Superior temporal gyrus (tissue), 1 donor: Measurements from ENCODE around the gene NOL11.
"Not testable (repeated sequence)": the region's sequence is repeated elsewhere in the genome, so short reads cannot be mapped to it uniquely, and the experiment has no call there.

Experiments
- DNase-seq: peaks from one replicate; pipeline ENCODE4 v3.0.0-alpha.2; 2016; ENCODE audit errors: extremely low spot score

NOL11 gene

GRCh38 chr17:67754001-67754400 lies 36.3 kb downstream of the NOL11 start:
- no peak for DNase-seq

- not testable (repeated sequence) for DNase-seq
Measured at GRCh38 chr17:67754686-67755085, 37.0 kb downstream of the NOL11 start.

- not testable (repeated sequence) for DNase-seq
Measured at GRCh38 chr17:67756766-67757165, 39.0 kb downstream of the NOL11 start.

- no peak for DNase-seq
Measured at GRCh38 chr17:67759355-67760171, 41.8 kb downstream of the NOL11 start.

- no peak for DNase-seq
Measured at GRCh38 chr17:67765623-67766022, 47.9 kb downstream of the NOL11 start.

- DNase-seq = no peak
Measured at GRCh38 chr17:67769231-67769630, 51.5 kb downstream of the NOL11 start.

GRCh38 chr17:67770539-67770938 lies 52.8 kb downstream of the NOL11 start:
- no peak for DNase-seq

- DNase-seq = no peak
Measured at GRCh38 chr17:67772679-67773078, 54.9 kb downstream of the NOL11 start.

- DNase-seq = peak; percentile 11
Measured at GRCh38 chr17:67773246-67773645, 55.5 kb downstream of the NOL11 start.

- DNase-seq = no peak
Measured at GRCh38 chr17:67779098-67779672, 61.4 kb downstream of the NOL11 start.

- DNase-seq = no peak
Measured at GRCh38 chr17:67784364-67785121, 66.8 kb downstream of the NOL11 start.

GRCh38 chr17:67785122-67785477 lies 67.4 kb downstream of the NOL11 start:
- DNase-seq = no peak

- DNase-seq = no peak
Measured at GRCh38 chr17:67785504-67785903, 67.8 kb downstream of the NOL11 start.
